ENCODE results near the gene VEGFA. TPM values are rescaled to one million over a fixed set of nuclear protein-coding genes. Genes with fewer than 3 reads are reported as not detected.

Gene VEGFA
- 231 TPM for total RNA-seq
- long read RNA-seq, transcript VEGFA-205 (7 exons, 3,535 nt) = minor isoform, 79 of 489 reads
- long read RNA-seq, transcript VEGFA-227 (6 exons, 984 nt) = minor isoform, 108 of 489 reads
- long read RNA-seq, transcript VEGFA-232 (8 exons, 1,170 nt) = minor isoform, 26 of 489 reads
- long read RNA-seq, transcript VEGFA-231 (8 exons, 1,188 nt) = major isoform, 158 of 489 reads
- long read RNA-seq, partial matches to known transcripts = 29 of 489 reads
- long read RNA-seq, other reads (novel, unspliced or antisense) = 77 of 489 reads

DNA sequence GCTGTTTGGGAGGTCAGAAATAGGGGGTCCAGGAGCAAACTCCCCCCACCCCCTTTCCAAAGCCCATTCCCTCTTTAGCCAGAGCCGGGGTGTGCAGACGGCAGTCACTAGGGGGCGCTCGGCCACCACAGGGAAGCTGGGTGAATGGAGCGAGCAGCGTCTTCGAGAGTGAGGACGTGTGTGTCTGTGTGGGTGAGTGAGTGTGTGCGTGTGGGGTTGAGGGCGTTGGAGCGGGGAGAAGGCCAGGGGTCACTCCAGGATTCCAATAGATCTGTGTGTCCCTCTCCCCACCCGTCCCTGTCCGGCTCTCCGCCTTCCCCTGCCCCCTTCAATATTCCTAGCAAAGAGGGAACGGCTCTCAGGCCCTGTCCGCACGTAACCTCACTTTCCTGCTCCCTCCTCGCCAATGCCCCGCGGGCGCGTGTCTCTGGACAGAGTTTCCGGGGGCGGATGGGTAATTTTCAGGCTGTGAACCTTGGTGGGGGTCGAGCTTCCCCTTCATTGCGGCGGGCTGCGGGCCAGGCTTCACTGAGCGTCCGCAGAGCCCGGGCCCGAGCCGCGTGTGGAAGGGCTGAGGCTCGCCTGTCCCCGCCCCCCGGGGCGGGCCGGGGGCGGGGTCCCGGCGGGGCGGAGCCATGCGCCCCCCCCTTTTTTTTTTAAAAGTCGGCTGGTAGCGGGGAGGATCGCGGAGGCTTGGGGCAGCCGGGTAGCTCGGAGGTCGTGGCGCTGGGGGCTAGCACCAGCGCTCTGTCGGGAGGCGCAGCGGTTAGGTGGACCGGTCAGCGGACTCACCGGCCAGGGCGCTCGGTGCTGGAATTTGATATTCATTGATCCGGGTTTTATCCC is at the start of gene VEGFA:
Gene VEGFA (plus strand): TSS at position 686 of the 846 bp plus-strand sequence.
- TF ChIP-seq, protein P1, sequence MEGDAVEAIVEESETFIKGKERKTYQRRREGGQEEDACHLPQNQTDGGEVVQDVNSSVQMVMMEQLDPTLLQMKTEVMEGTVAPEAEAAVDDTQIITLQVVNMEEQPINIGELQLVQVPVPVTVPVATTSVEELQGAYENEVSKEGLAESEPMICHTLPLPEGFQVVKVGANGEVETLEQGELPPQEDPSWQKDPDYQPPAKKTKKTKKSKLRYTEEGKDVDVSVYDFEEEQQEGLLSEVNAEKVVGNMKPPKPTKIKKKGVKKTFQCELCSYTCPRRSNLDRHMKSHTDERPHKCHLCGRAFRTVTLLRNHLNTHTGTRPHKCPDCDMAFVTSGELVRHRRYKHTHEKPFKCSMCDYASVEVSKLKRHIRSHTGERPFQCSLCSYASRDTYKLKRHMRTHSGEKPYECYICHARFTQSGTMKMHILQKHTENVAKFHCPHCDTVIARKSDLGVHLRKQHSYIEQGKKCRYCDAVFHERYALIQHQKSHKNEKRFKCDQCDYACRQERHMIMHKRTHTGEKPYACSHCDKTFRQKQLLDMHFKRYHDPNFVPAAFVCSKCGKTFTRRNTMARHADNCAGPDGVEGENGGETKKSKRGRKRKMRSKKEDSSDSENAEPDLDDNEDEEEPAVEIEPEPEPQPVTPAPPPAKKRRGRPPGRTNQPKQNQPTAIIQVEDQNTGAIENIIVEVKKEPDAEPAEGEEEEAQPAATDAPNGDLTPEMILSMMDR (IDR thresholded peaks at IDR 0.05) = peak; percentile 96

DNA sequence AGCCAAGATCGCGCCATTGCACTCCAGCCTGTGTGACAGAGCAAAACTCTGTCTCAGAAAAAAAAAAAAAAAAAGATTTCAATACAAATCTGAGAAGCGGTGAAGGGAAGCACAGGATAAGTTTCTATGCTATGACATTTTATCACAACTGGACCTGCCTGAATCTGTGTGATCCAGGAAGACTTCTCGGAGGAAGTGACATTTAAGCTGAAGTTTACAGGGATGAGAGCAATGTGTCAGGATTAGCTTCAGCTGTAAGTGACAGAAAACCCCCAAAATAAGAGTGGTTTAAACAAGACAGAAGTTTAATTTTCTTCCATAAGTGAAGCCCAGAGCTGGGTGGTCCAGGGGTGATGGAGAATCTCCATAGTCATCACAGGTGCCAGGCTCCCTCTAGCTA is 49.0 kb upstream of the VEGFA start:
- ATAC-seq = no peak
- intact Hi-C loops (cut with DNase I) = no loop called here

More for the DNA sequence above, at the start of gene VEGFA:
- intact Hi-C loops (cut with DNase I) = loop anchor here (5.0 to 10.0 kb wide), 2 partner anchors 105 to 308 kb away; no protein-coding TSS in a partner anchor
- peak within 1 kb of the TSS; percentile 88 for H3K27ac ChIP-seq
- ATAC-seq = peak; percentile 80
- H3K27me3 ChIP-seq = no peaks in the 10 kb centered on the region
- H3K4me1 ChIP-seq = peaks cover 22% of the 10 kb centered on the region
- H3K36me3 ChIP-seq = no peaks in the 10 kb centered on the region
- H3K9me3 ChIP-seq = no peaks in the 10 kb centered on the region
- peak; percentile 94 for DNase-seq
- peak within 1 kb of the TSS; percentile 81 for H3K4me3 ChIP-seq

DNA sequence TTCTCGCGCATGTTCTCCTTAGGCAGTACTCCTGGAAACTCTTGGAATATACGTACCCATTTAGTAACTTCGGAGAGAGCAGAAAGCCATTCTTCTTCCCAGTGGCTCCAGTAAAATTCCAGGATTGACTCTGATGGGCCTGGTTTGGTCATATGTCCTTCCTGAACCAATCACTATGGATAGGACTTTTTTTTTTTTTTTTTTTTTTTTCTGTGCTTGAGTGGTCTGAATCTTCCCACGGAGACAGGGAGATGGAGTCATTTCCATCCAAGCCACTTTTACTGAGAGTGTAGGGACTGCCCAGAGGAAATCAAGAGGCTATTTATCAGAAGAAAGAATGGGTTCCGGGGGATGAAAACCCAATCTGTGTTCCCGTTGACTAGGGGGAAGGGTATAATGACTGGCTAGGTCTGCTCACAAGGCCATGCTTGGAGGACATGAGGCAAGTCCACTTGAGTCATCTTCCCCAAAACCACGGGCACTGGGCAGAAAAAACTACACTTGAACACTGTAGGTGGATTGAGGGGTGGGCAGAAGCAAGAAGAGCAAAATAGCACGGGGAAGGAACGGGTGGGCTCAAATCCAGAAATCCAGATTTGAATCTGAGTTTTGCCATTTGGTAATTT is 47.0 kb upstream of the VEGFA start:
- Histone ChIP-seq H3K36me3 (no peaks in the 10 kb centered on the region), H3K27me3 (no peaks in the 10 kb centered on the region), H3K27ac (no peak overlapping the region), H3K4me1 (peaks cover 19% of the 10 kb centered on the region), H3K9me3 (no peaks in the 10 kb centered on the region), H3K4me3 (no peak overlapping the region)
- intact Hi-C loops (cut with DNase I) = no loop called here
- TF ChIP-seq, protein P1 (IDR thresholded peaks at IDR 0.05) = no peak
- no peak for ATAC-seq
- DNase-seq = no peak

More for the DNA sequence above, 49.0 kb upstream of the VEGFA start:
- Histone ChIP-seq H3K36me3 (no peaks in the 10 kb centered on the region), H3K27me3 (no peaks in the 10 kb centered on the region), H3K4me3 (no peak overlapping the region), H3K4me1 (peaks cover 26% of the 10 kb centered on the region), H3K27ac (no peak overlapping the region), H3K9me3 (no peaks in the 10 kb centered on the region)
- TF ChIP-seq, protein P1 (IDR thresholded peaks at IDR 0.05) = no peak
- no peak for DNase-seq

DNA sequence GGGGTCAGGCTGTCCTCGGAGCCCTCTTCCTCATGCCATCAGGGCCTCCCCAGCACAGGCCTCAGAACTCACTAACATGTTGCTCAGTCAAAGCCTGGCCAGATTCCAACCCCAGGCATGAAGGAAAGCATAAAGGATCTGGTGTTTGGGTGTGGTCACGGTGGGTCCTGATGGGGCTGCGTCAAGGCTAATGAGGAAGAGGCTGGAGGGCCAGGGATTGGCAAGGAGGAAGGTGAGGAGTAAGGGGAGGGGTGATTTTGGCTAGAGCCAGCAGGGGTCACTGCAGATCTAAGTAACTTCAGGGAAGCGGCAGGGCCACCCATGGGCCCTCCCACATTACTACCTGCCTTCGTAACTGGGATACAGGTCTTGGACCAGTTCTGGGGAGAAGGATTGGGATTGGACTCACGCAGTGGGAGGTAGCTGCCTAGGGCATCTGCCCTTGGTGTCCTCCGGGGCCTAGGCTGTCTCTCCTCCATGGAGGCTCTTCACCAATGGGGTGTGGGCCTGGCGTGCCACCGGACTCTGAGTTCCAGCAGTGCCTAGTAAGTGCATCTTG is 46.2 kb upstream of the VEGFA start:
- intact Hi-C loops (cut with DNase I) = no loop called here
- H3K9me3 ChIP-seq = no peaks in the 10 kb centered on the region
- TF ChIP-seq, protein P1 (IDR thresholded peaks at IDR 0.05) = peak; percentile 64
- H3K36me3 ChIP-seq = no peaks in the 10 kb centered on the region
- H3K4me1 ChIP-seq = peaks cover 19% of the 10 kb centered on the region
- no peak overlapping the region for H3K27ac ChIP-seq
- no peak overlapping the region for H3K4me3 ChIP-seq
- peak; percentile 85 for DNase-seq
- ATAC-seq = peak; percentile 89
- H3K27me3 ChIP-seq = no peaks in the 10 kb centered on the region

DNA sequence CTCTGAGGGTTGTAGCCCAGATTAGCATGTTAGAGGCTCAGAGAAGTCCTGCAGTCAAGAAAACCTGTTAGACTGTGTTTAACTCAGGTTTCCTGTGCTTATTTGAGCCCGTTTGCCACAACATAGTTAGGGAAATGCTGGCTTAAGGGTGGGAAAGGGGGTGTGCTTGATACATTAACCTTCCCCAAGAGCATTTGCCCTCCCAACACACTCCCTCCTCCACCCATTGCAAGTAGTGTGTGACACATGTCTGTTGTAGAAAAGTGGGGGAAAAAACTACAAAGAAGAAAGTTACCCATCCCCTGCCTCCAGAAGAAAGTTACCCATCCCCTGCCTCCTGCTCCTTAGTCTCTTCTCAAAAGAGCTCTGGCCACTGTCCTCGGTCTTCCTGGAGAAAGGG is 45.7 kb upstream of the VEGFA start:
- peaks cover 19% of the 10 kb centered on the region for H3K4me1 ChIP-seq
- no peaks in the 10 kb centered on the region for H3K27me3 ChIP-seq
- ATAC-seq (no peak), DNase-seq (no peak)
- H3K4me3 ChIP-seq = no peak overlapping the region
- no peaks in the 10 kb centered on the region for H3K9me3 ChIP-seq
- no peaks in the 10 kb centered on the region for H3K36me3 ChIP-seq
- TF ChIP-seq, protein P1 (IDR thresholded peaks at IDR 0.05) = no peak
- intact Hi-C loops (cut with DNase I) = no loop called here
- H3K27ac ChIP-seq = no peak overlapping the region

All from upper lobe of right lung (tissue), 1 donor.